SHP77 (cell line): ENCODE results near the gene MT1G.
"Not testable (repeated sequence)": the region's sequence is repeated elsewhere in the genome, so short reads cannot be mapped to it uniquely, and the experiment has no call there.

Experiments used
- DNase-seq, 2 experiments: peaks; one replicate each; lab custom pipeline; 2025; lab: John Stamatoyannopoulos, UW

The MT1G gene

GRCh38 chr16:56637814-56638750, 29.8 kb downstream of the MT1G start, which contains the start of gene MT1A:
TSS of gene MT1A (plus strand) at chr16:56638666. CDS start at chr16:56638739, 73 bp downstream.
- no peak for DNase-seq

DNA sequence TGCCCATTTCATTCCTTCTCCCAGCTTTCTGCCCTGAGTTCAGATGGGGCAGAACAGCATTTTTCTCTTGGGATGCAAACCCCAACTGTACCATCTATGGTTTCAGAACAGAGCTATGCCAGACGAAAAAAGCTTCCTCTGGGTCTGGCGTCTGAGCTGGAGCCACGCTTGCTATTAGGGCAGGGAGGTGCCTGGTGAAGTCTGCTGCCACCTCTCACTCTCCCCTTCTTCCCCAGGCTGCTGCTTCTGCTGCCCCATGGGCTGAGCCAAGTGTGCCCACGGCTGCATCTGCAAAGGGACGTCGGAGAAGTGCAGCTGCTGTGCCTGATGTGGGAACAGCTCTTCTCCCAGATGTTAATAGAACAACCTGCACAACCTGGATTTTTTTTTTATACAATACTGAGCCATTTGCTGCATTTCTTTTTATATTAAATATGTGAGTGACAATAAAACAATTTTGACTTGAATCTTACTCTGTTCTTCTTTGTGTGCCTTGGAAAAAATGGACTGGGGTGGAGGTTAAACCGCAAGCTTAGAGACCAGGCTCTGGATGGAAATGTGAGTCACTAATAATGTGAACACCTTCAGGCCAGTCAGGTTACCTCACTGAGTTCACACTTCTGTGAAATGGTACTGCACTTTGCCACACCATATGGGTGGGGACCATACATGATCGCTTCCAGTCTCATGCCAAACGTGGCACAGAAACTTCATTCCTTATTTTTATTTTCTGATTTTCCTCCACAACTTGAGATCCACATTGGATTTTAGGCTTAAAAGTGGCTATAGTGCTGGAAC, 31.1 kb downstream of the MT1G start:
- no peak for DNase-seq

- no peak for DNase-seq
These were observed 32.4 kb downstream of the MT1G start for GRCh38 chr16:56635441-56635967.

- DNase-seq: no peak
These were observed 33.0 kb downstream of the MT1G start for GRCh38 chr16:56634715-56635440.

GRCh38 chr16:56633535-56633934, 34.3 kb downstream of the MT1G start:
- DNase-seq: no peak

GRCh38 chr16:56632848-56633365, 35.0 kb downstream of the MT1G start:
- DNase-seq: no peak

DNA sequence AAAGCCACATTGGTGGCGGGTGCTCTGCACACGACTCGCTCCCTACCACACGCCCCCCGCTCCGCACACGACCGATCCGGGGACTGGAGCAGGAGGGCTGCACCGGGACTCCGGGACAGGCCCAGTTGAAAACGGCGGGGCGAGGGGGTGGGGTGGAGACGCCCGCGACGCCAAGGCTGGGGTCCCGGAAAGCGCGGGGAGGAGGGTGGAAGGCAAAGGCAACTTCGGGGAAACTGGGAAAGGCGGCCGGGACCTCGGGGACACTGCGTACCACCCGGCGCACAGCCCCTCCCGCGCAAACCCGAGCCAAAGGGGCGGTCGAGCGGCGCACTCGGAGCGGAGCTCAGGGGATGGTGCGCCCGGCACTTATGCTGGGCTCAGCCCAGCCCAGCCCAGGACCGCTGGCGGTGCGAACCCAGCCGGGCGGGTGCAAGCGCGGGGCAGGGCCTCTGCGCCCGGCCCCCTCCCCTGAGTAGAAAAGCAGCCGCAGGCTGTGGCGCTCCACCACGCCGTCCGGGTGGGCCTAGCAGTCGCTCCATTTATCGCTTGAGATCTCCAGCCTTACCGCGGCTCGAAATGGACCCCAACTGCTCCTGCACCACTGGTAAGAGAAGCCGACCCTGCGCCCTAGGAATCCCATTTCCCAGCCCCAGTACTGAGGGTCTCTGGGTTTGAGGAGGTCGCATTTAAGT, 35.6 kb downstream of the MT1G start, which contains the start of gene MT1M:
MT1M (plus strand) TSS at position 504 of the 692 bp plus-strand sequence; CDS start at position 577, 73 bp downstream.
- DNase-seq: no peak

GRCh38 chr16:56631832-56632155, 36.1 kb downstream of the MT1G start:
- DNase-seq: no peak

DNA sequence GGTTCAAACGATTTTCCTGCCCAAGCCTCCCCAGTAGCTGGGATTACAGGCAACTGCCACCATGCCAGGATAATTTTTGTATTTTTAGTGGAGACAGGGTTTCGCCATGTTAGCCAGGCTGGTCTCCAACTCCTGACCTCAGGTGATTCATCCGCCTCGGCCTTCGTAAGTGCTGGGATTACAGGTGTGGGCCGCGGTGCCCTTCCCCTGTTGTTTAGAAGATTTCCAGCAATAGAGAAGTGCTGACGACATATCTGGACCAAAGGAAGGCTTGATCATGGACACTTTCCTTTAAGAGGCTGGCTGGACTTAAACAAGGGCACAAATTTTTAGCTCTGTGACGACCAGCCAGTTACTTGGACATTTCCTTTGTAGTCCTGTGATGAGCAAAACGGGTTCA, 36.7 kb downstream of the MT1G start:
- no peak for DNase-seq

- DNase-seq: no peak
These were observed 37.7 kb downstream of the MT1G start for GRCh38 chr16:56630134-56630533.

GRCh38 chr16:56629531-56629930, 38.3 kb downstream of the MT1G start:
- no peak for DNase-seq

- DNase-seq: no peak
These were observed 39.1 kb downstream of the MT1G start for GRCh38 chr16:56628486-56629350.

DNA sequence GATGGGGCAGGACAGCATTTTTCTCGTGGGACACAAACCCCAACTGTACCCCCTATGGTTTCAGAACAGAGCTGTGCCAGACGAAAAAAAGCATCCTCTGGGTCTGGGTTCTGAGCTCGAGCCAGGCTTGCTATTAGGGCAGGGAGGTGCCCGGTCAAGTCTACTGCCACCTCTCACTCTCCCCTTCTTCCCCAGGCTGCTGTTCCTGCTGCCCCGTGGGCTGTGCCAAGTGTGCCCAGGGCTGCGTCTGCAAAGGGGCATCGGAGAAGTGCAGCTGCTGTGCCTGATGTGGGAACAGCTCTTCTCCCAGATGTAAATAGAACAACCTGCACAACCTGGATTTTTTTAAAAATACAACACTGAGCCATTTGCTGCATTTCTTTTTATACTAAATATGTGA, 41.2 kb downstream of the MT1G start:
- DNase-seq: no peak

GRCh38 chr16:56625943-56626654, 41.8 kb downstream of the MT1G start:
- no peak for DNase-seq

- DNase-seq: no peak
These were observed 42.5 kb downstream of the MT1G start, which contains the start of gene MT1E for GRCh38 chr16:56625140-56625942. TSS of gene MT1E (plus strand) at chr16:56625781. CDS start at chr16:56625852, 71 bp downstream.

DNA sequence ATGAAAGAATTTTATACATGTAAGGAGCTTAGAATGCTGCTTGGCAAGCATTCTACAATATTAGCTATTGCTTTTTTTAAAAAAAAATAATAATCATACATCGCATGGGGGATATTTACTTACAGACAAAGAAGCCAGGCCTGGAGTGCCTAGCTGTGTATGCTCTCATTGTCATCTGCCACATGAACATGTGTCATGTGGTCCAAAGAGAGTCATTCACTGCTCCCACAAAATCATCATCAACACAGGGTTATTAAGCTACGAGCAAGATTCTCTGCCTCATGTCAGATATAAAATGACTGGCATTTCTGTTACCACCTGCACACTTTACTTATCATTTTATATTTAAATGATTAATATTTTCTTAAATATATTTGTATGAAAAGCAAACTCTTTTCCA, 44.2 kb downstream of the MT1G start:
- no peak for DNase-seq

DNA sequence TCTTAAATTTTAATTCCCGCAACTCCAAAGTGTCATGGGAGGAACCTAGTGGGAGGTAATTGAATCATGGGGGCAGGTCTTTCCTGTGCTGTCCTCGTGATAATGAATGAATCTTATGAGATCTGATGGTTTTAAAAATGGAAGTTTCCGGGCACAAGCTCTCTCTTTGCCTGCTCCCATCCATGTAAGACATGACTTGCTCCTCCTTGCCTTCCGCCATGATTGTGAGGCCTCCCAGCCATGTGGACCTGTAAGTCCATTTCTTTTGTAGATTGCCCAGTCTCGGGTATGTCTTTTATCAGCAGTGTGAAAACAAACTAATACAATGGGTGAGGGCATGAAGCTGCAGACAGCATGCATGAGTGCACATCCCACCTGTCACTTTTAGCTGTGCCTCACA, 44.7 kb downstream of the MT1G start:
- not testable (repeated sequence) for DNase-seq

DNA sequence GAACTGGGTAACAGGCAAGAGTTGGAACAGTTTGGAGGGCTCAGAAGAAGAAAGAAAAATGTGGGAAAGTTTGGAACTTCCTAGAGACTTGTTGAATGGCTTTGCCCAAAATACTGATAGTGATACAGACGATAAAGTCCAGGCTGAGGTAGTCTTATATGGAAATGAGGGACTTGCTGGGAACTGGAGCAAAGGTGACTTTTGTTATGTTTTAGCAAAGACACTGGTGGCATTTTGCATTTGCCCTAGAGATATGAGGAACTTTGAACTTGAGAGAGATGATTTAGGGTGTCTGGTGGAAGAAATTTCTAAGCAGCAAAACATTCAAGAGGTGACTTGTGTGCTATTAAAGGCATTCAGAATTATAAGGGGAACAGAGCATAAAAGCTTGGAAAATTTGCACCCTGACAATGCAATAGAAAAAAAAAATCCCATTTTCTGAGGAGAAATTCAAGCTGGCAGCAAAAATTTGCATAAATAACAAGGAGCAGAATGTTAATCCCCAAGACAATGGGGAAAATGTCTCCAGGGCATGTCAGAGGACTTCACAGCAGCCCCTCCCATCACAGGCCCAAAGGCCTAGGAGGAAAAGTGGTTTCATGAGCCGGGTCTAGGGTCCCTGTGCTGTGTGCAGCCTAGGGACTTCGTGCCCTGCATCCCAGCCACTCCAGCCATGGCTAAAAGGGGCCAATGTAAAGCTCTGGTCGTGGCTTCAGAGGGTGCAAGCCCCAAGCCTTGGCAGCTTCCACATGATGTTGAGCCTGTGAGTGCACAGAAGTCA, 46.0 kb downstream of the MT1G start:
- not testable (repeated sequence) for DNase-seq
